SK-N-SH (cell line): ENCODE data around the gene COP1. TPM values are rescaled to one million over a fixed set of nuclear protein-coding genes. Genes with fewer than 3 reads are reported as not detected.

Experiments used
- CTCF ChIA-PET: fragments of 300-600, 350-600 bp; formaldehyde crosslinking; extraction: SDS; loops from one replicate; lab custom pipeline; 2021; lab: Yijun Ruan, JAX
- POLR2A ChIA-PET: fragments of 350-600 bp; sonication (Branson Sonifier 250); formaldehyde crosslinking; extraction: SDS; loops from one replicate; lab custom pipeline; 2020; ENCODE audit warnings: antibody characterized with exemption, inconsistent platforms; lab: Yijun Ruan, JAX
- DNase-seq: peaks from one replicate; pipeline ENCODE4 v3.0.0; 2012
- H2AFZ ChIP-seq: fragments of 200-600 bp; sonication (generic); 2 replicates; pipeline ENCODE4 v1.8.1; 2016; ENCODE audit warnings: antibody characterized with exemption, mild to moderate bottlenecking, low read depth
- H3F3A ChIP-seq: fragments of 200-600 bp; sonication (generic); replicated peaks from 2 replicates; pipeline ENCODE3; 2016; ENCODE audit warnings: antibody characterized with exemption, mild to moderate bottlenecking; ENCODE audit not compliant: insufficient read depth
- H3K27ac ChIP-seq, 2 experiments: fragments of 200-500 bp in 1 of 2; fragments of 200-600 bp in 1 of 2; sonication (Bioruptor generic) in 1 of 2; sonication (generic), shearing (Covaris generic) in 1 of 2; 2 replicates each; pipeline versions ENCODE4 v1.5.1 to v1.6.1; 2014 to 2016; ENCODE audit warnings: low read depth in 2 of 2, inconsistent platforms in 1 of 2, low read length in 1 of 2, mild to moderate bottlenecking in 1 of 2, mixed read lengths in 1 of 2
- H3K27me3 ChIP-seq: fragments of 200-600 bp; sonication (generic), shearing (Covaris generic); 2 replicates; pipeline ENCODE4 v1.6.1; 2016; ENCODE audit warnings: mixed run types; ENCODE audit not compliant: insufficient read depth
- H3K36me3 ChIP-seq, 2 experiments: fragments of 200-500 bp in 1 of 2; fragments of 200-600 bp in 1 of 2; sonication (Bioruptor generic) in 1 of 2; sonication (generic) in 1 of 2; replicated peaks in 1 of 2; 2 replicates each; pipeline versions ENCODE3 to v1.5.1; 2014 to 2016; ENCODE audit warnings: low read length in 1 of 2, mild to moderate bottlenecking in 1 of 2; ENCODE audit not compliant: insufficient read depth in 2 of 2, control insufficient read depth in 1 of 2
- H3K4me1 ChIP-seq, 2 experiments: fragments of 200-500 bp in 1 of 2; fragments of 200-600 bp in 1 of 2; sonication (Bioruptor generic) in 1 of 2; sonication (generic), shearing (Covaris generic) in 1 of 2; 2 replicates each; pipeline versions ENCODE4 v1.5.1 to v1.6.1; 2014 to 2016; ENCODE audit warnings: low read depth in 1 of 2, low read length in 1 of 2, mixed run types in 1 of 2; ENCODE audit not compliant: insufficient read depth in 2 of 2, control insufficient read depth in 1 of 2
- H3K4me2 ChIP-seq: fragments of 200-600 bp; sonication (generic), shearing (Covaris generic); 2 replicates; pipeline ENCODE4 v1.6.1; 2017; ENCODE audit warnings: mixed run types
- H3K4me3 ChIP-seq, 2 experiments: fragments of 200-500 bp in 1 of 2; fragments of 200-600 bp in 1 of 2; sonication (Bioruptor generic) in 1 of 2; sonication (generic), shearing (Covaris generic) in 1 of 2; 2 replicates each; pipeline versions ENCODE4 v1.5.1 to v1.8.1; 2014 to 2016; ENCODE audit warnings: low read depth in 2 of 2, inconsistent platforms in 1 of 2, low read length in 1 of 2, mild to moderate bottlenecking in 1 of 2, mixed read lengths in 1 of 2, moderate library complexity in 1 of 2
- H3K79me2 ChIP-seq: fragments of 200-600 bp; sonication (generic); 2 replicates; pipeline ENCODE4 v1.8.1; 2017; ENCODE audit warnings: mild to moderate bottlenecking; ENCODE audit not compliant: insufficient read depth
- H3K9ac ChIP-seq: fragments of 200-600 bp; sonication (generic); 2 replicates; pipeline ENCODE4 v1.6.1; 2017; ENCODE audit warnings: mixed run types
- H3K9me2 ChIP-seq: fragments of 200-600 bp; sonication (generic); 2 replicates; pipeline ENCODE4 v1.6.1; 2017; ENCODE audit warnings: mixed run types
- H3K9me3 ChIP-seq: fragments of 200-600 bp; sonication (generic); 2 replicates; pipeline ENCODE4 v1.6.1; 2017; ENCODE audit warnings: mixed run types, mild to moderate bottlenecking, moderate library complexity
- H4K20me1 ChIP-seq: fragments of 200-600 bp; sonication (generic); 2 replicates; pipeline ENCODE4 v1.6.1; 2017; ENCODE audit warnings: mild to moderate bottlenecking, mixed run types; ENCODE audit not compliant: insufficient read depth
- CHD2 ChIP-seq: fragments of 150-350 bp; IDR thresholded peaks from 2 replicates; pipeline ENCODE4 v1.6.1; 2018; ENCODE audit warnings: low read length; ENCODE audit not compliant: partially characterized antibody
- ELF1 ChIP-seq: IDR thresholded peaks from 2 replicates; pipeline ENCODE4 v1.4.0; 2012
- EP300 ChIP-seq, 2 experiments: IDR thresholded peaks; 2 replicates each; pipeline versions ENCODE4 v1.4.0 to v1.6.1; 2012; ENCODE audit warnings: borderline replicate concordance in 1 of 2, low read depth in 1 of 2, low read length in 1 of 2
- EZH2phosphoT487 ChIP-seq: fragments of 200-600 bp; sonication (generic); IDR thresholded peaks from 2 replicates; pipeline ENCODE4 v1.6.1; 2017; ENCODE audit warnings: low read depth, mixed run types, mild to moderate bottlenecking, antibody characterized with exemption, moderate library complexity, borderline replicate concordance
- FOSL2 ChIP-seq: IDR thresholded peaks from 2 replicates; pipeline ENCODE4 v1.4.0; 2012; ENCODE audit warnings: low read depth, mild to moderate bottlenecking, moderate library complexity, borderline replicate concordance
- FOXJ3 ChIP-seq: sonication (generic); formaldehyde crosslinking; IDR thresholded peaks from 2 replicates; pipeline ENCODE4 v1.5.1; 2020; ENCODE audit warnings: mild to moderate bottlenecking, missing genetic modification reagents
- FOXM1 ChIP-seq: IDR thresholded peaks from 2 replicates; pipeline ENCODE4 v1.4.0; 2012; ENCODE audit warnings: low read depth, mild to moderate bottlenecking
- GABPA ChIP-seq: IDR thresholded peaks from 2 replicates; pipeline ENCODE4 v1.4.0; 2012; ENCODE audit warnings: low read depth, mild to moderate bottlenecking
- GATA2 ChIP-seq: sonication (generic); formaldehyde crosslinking; IDR thresholded peaks from 2 replicates; pipeline ENCODE4 v1.5.0; 2020; ENCODE audit warnings: mild to moderate bottlenecking, missing genetic modification reagents
- NRF1 ChIP-seq: IDR thresholded peaks from 2 replicates; pipeline ENCODE4 v1.6.1; 2012; ENCODE audit warnings: low read depth, mild to moderate bottlenecking, low read length
- RCOR1 ChIP-seq: fragments of 150-350 bp; IDR thresholded peaks from 2 replicates; pipeline ENCODE4 v1.6.1; 2017; ENCODE audit warnings: antibody characterized with exemption, low read length
- RFX5 ChIP-seq: IDR thresholded peaks from 2 replicates; pipeline ENCODE4 v1.6.1; 2012; ENCODE audit warnings: mild to moderate bottlenecking, improper control_type of control experiment, low read length
- RXRA ChIP-seq: IDR thresholded peaks from 2 replicates; pipeline ENCODE4 v1.4.0; 2012; ENCODE audit warnings: low read depth, mild to moderate bottlenecking, borderline replicate concordance
- SMC3 ChIP-seq: IDR thresholded peaks from 2 replicates; pipeline ENCODE4 v1.6.1; 2012; ENCODE audit warnings: low read depth, low read length, improper control_type of control experiment
- TCF12 ChIP-seq: IDR thresholded peaks from 2 replicates; pipeline ENCODE4 v1.4.0; 2012
- TEAD4 ChIP-seq: IDR thresholded peaks from 2 replicates; pipeline ENCODE4 v1.4.0; 2012; ENCODE audit warnings: mild to moderate bottlenecking, borderline replicate concordance; ENCODE audit not compliant: insufficient read depth
- YY1 ChIP-seq: IDR thresholded peaks from 2 replicates; pipeline ENCODE4 v1.4.0; 2012; ENCODE audit warnings: low read depth, mild to moderate bottlenecking
- WGBS: methylation state at CpG from one replicate; pipeline ENCODE4 v1.1.6; 2017; ENCODE audit warnings: low lambda C conversion rate; 5-methylcytosine and 5-hydroxymethylcytosine counted together
- polyA plus RNA-seq, 3 experiments: library from polyadenylated mRNA; depleted of rRNA; stranded (reverse); fragments of >200 nt; gene quantifications; 2 replicates each; pipeline ENCODE4 v1.2.3, GENCODE V29; 2012
- TF ChIP-seq, protein P1 (sequence below): IDR thresholded peaks from 2 replicates; pipeline ENCODE4 v1.4.0; 2012; ENCODE audit warnings: low read depth, borderline replicate concordance
- TF ChIP-seq, protein P2 (sequence below): fragments of 200-600 bp; sonication (generic); IDR thresholded peaks from 2 replicates; pipeline ENCODE4 v1.6.1; 2017; ENCODE audit warnings: antibody characterized with exemption, mild to moderate bottlenecking, moderate library complexity
- TF ChIP-seq, protein P3 (sequence below): IDR thresholded peaks from 2 replicates; pipeline ENCODE4 v1.6.1; 2012; ENCODE audit warnings: mild to moderate bottlenecking, low read depth, low read length, moderate library complexity
- TF ChIP-seq, protein P4 (sequence below): IDR thresholded peaks from 2 replicates; pipeline ENCODE4 v1.4.0; 2012; ENCODE audit warnings: low read depth, borderline replicate concordance

Gene COP1
- polyA plus RNA-seq, 1 of the 3 experiments (the other 2 are of a cell fraction) = 10.3 TPM

DNA sequence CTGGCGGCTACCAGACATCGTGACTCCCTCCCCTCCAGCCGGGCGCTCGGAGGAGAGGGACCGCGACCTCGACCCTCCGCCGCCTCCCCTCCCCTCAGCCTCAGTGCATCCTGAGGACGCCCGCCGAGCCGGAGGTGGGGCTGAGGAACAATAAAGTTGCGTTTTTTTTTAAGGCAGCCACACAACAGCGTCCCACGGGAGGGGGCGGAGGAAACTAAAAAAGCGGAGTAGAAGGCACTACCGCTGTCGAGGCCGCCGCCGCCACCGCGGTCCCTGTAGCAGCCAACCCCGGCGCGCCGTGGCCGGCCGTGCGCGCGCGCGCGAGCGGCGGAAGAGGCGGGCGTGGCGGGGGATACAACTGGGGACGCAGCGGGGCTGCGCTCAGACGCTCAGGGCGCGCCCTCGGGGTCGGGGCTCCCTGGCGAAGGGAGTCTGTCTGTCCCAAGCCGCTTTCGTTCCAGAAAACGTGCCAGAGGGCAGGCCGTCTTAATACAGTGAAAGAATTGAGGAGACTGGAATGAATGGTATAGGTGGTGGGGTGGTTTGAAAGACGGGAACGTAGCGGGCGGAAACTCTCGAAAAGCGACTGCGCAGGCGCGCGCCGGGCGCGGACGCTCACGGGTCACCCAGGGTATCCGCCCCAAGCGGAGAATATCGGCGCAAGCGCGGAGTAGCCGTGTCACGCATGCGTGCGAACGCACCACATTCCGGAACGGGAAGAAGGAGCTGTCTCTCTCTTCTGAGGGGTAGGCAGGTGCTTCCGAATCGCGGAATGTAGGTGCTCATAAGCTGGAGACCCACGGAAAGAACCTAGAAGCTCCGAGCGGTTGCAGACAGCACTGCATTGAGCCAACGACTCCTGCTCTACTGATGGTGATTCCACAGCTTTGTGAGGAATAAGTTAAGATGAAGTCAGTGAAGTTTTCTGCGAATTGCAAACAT, at the start of gene COP1 (continued):
- TF ChIP-seq, protein P1, sequence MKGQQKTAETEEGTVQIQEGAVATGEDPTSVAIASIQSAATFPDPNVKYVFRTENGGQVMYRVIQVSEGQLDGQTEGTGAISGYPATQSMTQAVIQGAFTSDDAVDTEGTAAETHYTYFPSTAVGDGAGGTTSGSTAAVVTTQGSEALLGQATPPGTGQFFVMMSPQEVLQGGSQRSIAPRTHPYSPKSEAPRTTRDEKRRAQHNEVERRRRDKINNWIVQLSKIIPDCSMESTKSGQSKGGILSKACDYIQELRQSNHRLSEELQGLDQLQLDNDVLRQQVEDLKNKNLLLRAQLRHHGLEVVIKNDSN = no peak
- TF ChIP-seq CHD2 (no peak), EZH2phosphoT487 (no peak), FOXJ3 (CRISPR knock-in tag) (no peak), NRF1 (peak; percentile 99), RCOR1 (no peak; the same call in 1 of the 2 replicates), FOSL2 (no peak), TCF12 (no peak), GABPA (peak; percentile 68), GATA2 (CRISPR knock-in tag) (no peak)
- TF ChIP-seq, protein P2, sequence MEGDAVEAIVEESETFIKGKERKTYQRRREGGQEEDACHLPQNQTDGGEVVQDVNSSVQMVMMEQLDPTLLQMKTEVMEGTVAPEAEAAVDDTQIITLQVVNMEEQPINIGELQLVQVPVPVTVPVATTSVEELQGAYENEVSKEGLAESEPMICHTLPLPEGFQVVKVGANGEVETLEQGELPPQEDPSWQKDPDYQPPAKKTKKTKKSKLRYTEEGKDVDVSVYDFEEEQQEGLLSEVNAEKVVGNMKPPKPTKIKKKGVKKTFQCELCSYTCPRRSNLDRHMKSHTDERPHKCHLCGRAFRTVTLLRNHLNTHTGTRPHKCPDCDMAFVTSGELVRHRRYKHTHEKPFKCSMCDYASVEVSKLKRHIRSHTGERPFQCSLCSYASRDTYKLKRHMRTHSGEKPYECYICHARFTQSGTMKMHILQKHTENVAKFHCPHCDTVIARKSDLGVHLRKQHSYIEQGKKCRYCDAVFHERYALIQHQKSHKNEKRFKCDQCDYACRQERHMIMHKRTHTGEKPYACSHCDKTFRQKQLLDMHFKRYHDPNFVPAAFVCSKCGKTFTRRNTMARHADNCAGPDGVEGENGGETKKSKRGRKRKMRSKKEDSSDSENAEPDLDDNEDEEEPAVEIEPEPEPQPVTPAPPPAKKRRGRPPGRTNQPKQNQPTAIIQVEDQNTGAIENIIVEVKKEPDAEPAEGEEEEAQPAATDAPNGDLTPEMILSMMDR = no peak

DNA sequence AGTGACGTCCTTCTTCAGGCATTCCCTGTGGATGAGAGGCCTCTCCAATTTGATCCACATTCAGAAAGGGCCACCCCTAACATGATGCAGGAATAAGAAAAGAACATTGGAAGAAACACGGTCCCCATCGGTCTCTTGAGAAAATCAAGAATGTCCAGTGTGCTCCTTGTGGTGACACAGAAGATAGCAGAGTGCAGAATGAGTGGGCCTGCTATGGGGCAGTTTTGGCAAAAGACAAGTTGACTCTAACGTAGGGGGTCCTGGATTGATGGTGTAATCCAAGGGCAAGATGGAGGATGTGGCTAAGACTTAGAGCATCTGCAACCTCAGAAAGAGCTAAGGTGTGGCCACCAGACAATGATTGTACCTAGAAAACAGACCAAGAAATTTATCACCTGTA, 45.1 kb upstream of the COP1 start:
- Histone ChIP-seq H3K36me3 (no peaks in the 10 kb centered on the region), H4K20me1 (no peaks in the 10 kb centered on the region), H3K79me2 (no peaks in the 10 kb centered on the region), H3K4me3 (no peak overlapping the region), H3K9me2 (no peaks in the 10 kb centered on the region), H3K27me3 (no peaks in the 10 kb centered on the region), H3F3A (no peaks in the 10 kb centered on the region), H3K4me2 (no peak overlapping the region), H3K27ac (no peak overlapping the region), H2AFZ (no peak overlapping the region), H3K4me1 (no peaks in the 10 kb centered on the region), H3K9me3 (no peaks in the 10 kb centered on the region), H3K9ac (no peak overlapping the region)
- no peak for DNase-seq
- ChIA-PET CTCF (no interaction called here), POLR2A (no interaction called here)
- 44% methylated on average over 4 of the region's 4 CpGs for WGBS
- TF ChIP-seq RFX5 (no peak), EP300 (IDR thresholded peaks at IDR 0.05; ENCODE audit: borderline replicate concordance in 1 of 2, low read depth in 1 of 2, low read length in 1 of 2) (no peak), ELF1 (no peak), FOSL2 (no peak), YY1 (no peak), EZH2phosphoT487 (no peak), GABPA (no peak), TEAD4 (no peak), SMC3 (no peak), FOXM1 (no peak), RXRA (no peak)
- TF ChIP-seq, protein P3, sequence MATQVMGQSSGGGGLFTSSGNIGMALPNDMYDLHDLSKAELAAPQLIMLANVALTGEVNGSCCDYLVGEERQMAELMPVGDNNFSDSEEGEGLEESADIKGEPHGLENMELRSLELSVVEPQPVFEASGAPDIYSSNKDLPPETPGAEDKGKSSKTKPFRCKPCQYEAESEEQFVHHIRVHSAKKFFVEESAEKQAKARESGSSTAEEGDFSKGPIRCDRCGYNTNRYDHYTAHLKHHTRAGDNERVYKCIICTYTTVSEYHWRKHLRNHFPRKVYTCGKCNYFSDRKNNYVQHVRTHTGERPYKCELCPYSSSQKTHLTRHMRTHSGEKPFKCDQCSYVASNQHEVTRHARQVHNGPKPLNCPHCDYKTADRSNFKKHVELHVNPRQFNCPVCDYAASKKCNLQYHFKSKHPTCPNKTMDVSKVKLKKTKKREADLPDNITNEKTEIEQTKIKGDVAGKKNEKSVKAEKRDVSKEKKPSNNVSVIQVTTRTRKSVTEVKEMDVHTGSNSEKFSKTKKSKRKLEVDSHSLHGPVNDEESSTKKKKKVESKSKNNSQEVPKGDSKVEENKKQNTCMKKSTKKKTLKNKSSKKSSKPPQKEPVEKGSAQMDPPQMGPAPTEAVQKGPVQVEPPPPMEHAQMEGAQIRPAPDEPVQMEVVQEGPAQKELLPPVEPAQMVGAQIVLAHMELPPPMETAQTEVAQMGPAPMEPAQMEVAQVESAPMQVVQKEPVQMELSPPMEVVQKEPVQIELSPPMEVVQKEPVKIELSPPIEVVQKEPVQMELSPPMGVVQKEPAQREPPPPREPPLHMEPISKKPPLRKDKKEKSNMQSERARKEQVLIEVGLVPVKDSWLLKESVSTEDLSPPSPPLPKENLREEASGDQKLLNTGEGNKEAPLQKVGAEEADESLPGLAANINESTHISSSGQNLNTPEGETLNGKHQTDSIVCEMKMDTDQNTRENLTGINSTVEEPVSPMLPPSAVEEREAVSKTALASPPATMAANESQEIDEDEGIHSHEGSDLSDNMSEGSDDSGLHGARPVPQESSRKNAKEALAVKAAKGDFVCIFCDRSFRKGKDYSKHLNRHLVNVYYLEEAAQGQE = no peak
- TF ChIP-seq, protein P1 = no peak
- TF ChIP-seq, protein P4, sequence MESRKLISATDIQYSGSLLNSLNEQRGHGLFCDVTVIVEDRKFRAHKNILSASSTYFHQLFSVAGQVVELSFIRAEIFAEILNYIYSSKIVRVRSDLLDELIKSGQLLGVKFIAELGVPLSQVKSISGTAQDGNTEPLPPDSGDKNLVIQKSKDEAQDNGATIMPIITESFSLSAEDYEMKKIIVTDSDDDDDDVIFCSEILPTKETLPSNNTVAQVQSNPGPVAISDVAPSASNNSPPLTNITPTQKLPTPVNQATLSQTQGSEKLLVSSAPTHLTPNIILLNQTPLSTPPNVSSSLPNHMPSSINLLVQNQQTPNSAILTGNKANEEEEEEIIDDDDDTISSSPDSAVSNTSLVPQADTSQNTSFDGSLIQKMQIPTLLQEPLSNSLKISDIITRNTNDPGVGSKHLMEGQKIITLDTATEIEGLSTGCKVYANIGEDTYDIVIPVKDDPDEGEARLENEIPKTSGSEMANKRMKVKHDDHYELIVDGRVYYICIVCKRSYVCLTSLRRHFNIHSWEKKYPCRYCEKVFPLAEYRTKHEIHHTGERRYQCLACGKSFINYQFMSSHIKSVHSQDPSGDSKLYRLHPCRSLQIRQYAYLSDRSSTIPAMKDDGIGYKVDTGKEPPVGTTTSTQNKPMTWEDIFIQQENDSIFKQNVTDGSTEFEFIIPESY = no peak
